Astrocyte (in vitro differentiated cells and primary cell): ENCODE results near the gene ERO1B. TPM values are rescaled to one million over a fixed set of nuclear protein-coding genes. Genes with fewer than 3 reads are reported as not detected.

Source experiments
- DNase-seq: peaks from one replicate; pipeline ENCODE4 v3.0.0-alpha.2; 2010; ENCODE audit warnings: low read depth
- FAIRE-seq: peaks from 2 replicates; lab custom pipeline; 2011; peaks lifted over from hg19 to GRCh38; lab: Jason Lieb, UNC
- H2AFZ ChIP-seq: 2 replicates; pipeline ENCODE4 v1.6.0; 2012; ENCODE audit warnings: low read depth, low read length, inconsistent platforms
- H3K27ac ChIP-seq: 2 replicates; pipeline ENCODE4 v1.5.1; 2011; ENCODE audit warnings: low read depth, low read length, inconsistent platforms
- H3K27me3 ChIP-seq: 2 replicates; pipeline ENCODE4 v1.6.0; 2011; ENCODE audit warnings: low read length, inconsistent platforms; ENCODE audit not compliant: insufficient read depth
- H3K36me3 ChIP-seq: 2 replicates; pipeline ENCODE4 v1.5.1; 2011; ENCODE audit warnings: low read length, inconsistent platforms; ENCODE audit not compliant: insufficient read depth
- H3K4me1 ChIP-seq: 2 replicates; pipeline ENCODE4 v1.5.1; 2011; ENCODE audit warnings: low read length, inconsistent platforms; ENCODE audit not compliant: insufficient read depth
- H3K4me2 ChIP-seq: 2 replicates; pipeline ENCODE4 v1.6.0; 2012; ENCODE audit warnings: low read length, inconsistent platforms
- H3K4me3 ChIP-seq: 2 replicates; pipeline ENCODE4 v1.5.1; 2011; ENCODE audit warnings: low read depth, mild to moderate bottlenecking, low read length, inconsistent platforms; ENCODE audit not compliant: insufficient read depth
- H3K79me2 ChIP-seq: 2 replicates; pipeline ENCODE4 v1.6.0; 2012; ENCODE audit warnings: mild to moderate bottlenecking, low read length, inconsistent platforms; ENCODE audit not compliant: insufficient read depth
- H3K9ac ChIP-seq: 2 replicates; pipeline ENCODE4 v1.6.0; 2012; ENCODE audit warnings: mild to moderate bottlenecking, low read length, inconsistent platforms
- H3K9me3 ChIP-seq: 2 replicates; pipeline ENCODE4 v1.5.1; 2012; ENCODE audit warnings: low read depth, mild to moderate bottlenecking, low read length, inconsistent platforms; ENCODE audit not compliant: insufficient read depth
- H4K20me1 ChIP-seq: 2 replicates; pipeline ENCODE4 v1.6.0; 2012; ENCODE audit warnings: low read length, inconsistent platforms; ENCODE audit not compliant: insufficient read depth
- H3K27ac Mint-ChIP-seq: one replicate; pipeline ENCODE4 v1.8.0; 2021; ENCODE audit warnings: mild to moderate bottlenecking, mixed read lengths; ENCODE audit not compliant: unreplicated experiment
- H3K27me3 Mint-ChIP-seq: one replicate; pipeline ENCODE4 v1.8.0; 2021; ENCODE audit warnings: low read depth, mixed read lengths; ENCODE audit not compliant: unreplicated experiment
- H3K36me3 Mint-ChIP-seq: one replicate; pipeline ENCODE4 v1.8.0; 2021; ENCODE audit warnings: low read depth, mixed read lengths; ENCODE audit not compliant: unreplicated experiment
- H3K4me1 Mint-ChIP-seq: one replicate; pipeline ENCODE4 v1.8.0; 2021; ENCODE audit warnings: low read depth, mixed read lengths; ENCODE audit not compliant: unreplicated experiment
- H3K4me3 Mint-ChIP-seq: one replicate; pipeline ENCODE4 v1.8.0; 2021; ENCODE audit warnings: mild to moderate bottlenecking, moderate library complexity, mixed read lengths; ENCODE audit not compliant: unreplicated experiment
- H3K9me3 Mint-ChIP-seq: one replicate; pipeline ENCODE4 v1.8.0; 2021; ENCODE audit warnings: mild to moderate bottlenecking, mixed read lengths; ENCODE audit not compliant: unreplicated experiment
- CTCF ChIP-seq: IDR thresholded peaks from 2 replicates; pipeline ENCODE4 v1.5.1; 2011; ENCODE audit warnings: low read depth, mild to moderate bottlenecking, inconsistent platforms, low read length, moderate library complexity; ENCODE audit not compliant: insufficient read depth
- EZH2 ChIP-seq: IDR thresholded peaks from 2 replicates; pipeline ENCODE4 v1.6.1; 2012; ENCODE audit warnings: mild to moderate bottlenecking, low read length, inconsistent platforms; ENCODE audit not compliant: insufficient read depth
- total RNA-seq: library from RNA; stranded (reverse); gene quantifications from 2 replicates; pipeline ENCODE4 v1.2.1, GENCODE V29; 2021

ERO1B gene
- total RNA-seq, 1 donor from 2014 or later, result 1.5 TPM

- Histone ChIP-seq H3K9me3 (no peaks in the 10 kb centered on the region), H4K20me1 (no peaks in the 10 kb centered on the region), H3K4me3 (no peak overlapping the region), H3K36me3 (no peaks in the 10 kb centered on the region), H2AFZ (no peak overlapping the region), H3K9ac (no peak overlapping the region), H3K79me2 (no peaks in the 10 kb centered on the region), H3K4me2 (no peak overlapping the region), H3K27me3 (no peaks in the 10 kb centered on the region), H3K4me1 (no peaks in the 10 kb centered on the region), H3K27ac (no peak overlapping the region)
- no peak for TF ChIP-seq CTCF
- TF ChIP-seq EZH2, result no peak
- no peak for FAIRE-seq
- Mint-ChIP-seq H3K9me3 (peaks cover 13% of the 10 kb centered on the region), H3K4me3 (no peak overlapping the region), H3K27ac (no peak overlapping the region), H3K36me3 (no peaks in the 10 kb centered on the region), H3K27me3 (no peaks in the 10 kb centered on the region), H3K4me1 (peaks cover 7% of the 10 kb centered on the region)
- DNase-seq, result no peak
Measured at GRCh38 chr1:236320214-236320613, 38.5 kb upstream of the ERO1B start.

GRCh38 chr1:236316437-236316836, 34.7 kb upstream of the ERO1B start:
- H3K36me3 Mint-ChIP-seq, result no peaks in the 10 kb centered on the region
- H3K4me3 Mint-ChIP-seq, result no peak overlapping the region
- no peak overlapping the region for H3K4me3 ChIP-seq
- peaks cover 7% of the 10 kb centered on the region for H3K4me1 Mint-ChIP-seq
- H3K9me3 Mint-ChIP-seq, result no peaks in the 10 kb centered on the region
- no peak overlapping the region for H3K27ac ChIP-seq
- no peaks in the 10 kb centered on the region for H3K4me1 ChIP-seq
- DNase-seq, result no peak
- H2AFZ ChIP-seq, result no peak overlapping the region
- H4K20me1 ChIP-seq, result no peaks in the 10 kb centered on the region
- H3K9me3 ChIP-seq, result no peaks in the 10 kb centered on the region
- no peak overlapping the region for H3K9ac ChIP-seq
- H3K4me2 ChIP-seq, result no peak overlapping the region
- H3K27me3 Mint-ChIP-seq, result peaks cover under 1% of the 10 kb centered on the region
- no peaks in the 10 kb centered on the region for H3K36me3 ChIP-seq
- H3K27ac Mint-ChIP-seq, result no peak overlapping the region
- H3K27me3 ChIP-seq, result no peaks in the 10 kb centered on the region
- no peaks in the 10 kb centered on the region for H3K79me2 ChIP-seq
- no peak for TF ChIP-seq CTCF
- no peak for FAIRE-seq

- no peak overlapping the region for H3K4me3 ChIP-seq
- H3K9ac ChIP-seq, result no peak overlapping the region
- H3K27ac Mint-ChIP-seq, result peak overlapping the region; percentile 7
- H2AFZ ChIP-seq, result no peak overlapping the region
- peaks cover 5% of the 10 kb centered on the region for H3K27me3 Mint-ChIP-seq
- no peak overlapping the region for H3K27ac ChIP-seq
- H3K27me3 ChIP-seq, result no peaks in the 10 kb centered on the region
- no peak for DNase-seq
- no peaks in the 10 kb centered on the region for H3K36me3 Mint-ChIP-seq
- no peaks in the 10 kb centered on the region for H3K9me3 Mint-ChIP-seq
- peaks cover 7% of the 10 kb centered on the region for H3K4me1 Mint-ChIP-seq
- H3K9me3 ChIP-seq, result no peaks in the 10 kb centered on the region
- H3K36me3 ChIP-seq, result no peaks in the 10 kb centered on the region
- no peaks in the 10 kb centered on the region for H4K20me1 ChIP-seq
- no peak overlapping the region for H3K4me2 ChIP-seq
- no peak for FAIRE-seq
- no peak overlapping the region for H3K4me3 Mint-ChIP-seq
- no peaks in the 10 kb centered on the region for H3K79me2 ChIP-seq
- no peaks in the 10 kb centered on the region for H3K4me1 ChIP-seq
- TF ChIP-seq CTCF, result no peak
- no peak for TF ChIP-seq EZH2
Measured at GRCh38 chr1:236315518-236315917, 33.8 kb upstream of the ERO1B start.
